Measurements from ENCODE around the gene MCM6.
"Not testable (repeated sequence)": the region's sequence is repeated elsewhere in the genome, so short reads cannot be mapped to it uniquely, and the experiment has no call there.

Gene MCM6

DNA sequence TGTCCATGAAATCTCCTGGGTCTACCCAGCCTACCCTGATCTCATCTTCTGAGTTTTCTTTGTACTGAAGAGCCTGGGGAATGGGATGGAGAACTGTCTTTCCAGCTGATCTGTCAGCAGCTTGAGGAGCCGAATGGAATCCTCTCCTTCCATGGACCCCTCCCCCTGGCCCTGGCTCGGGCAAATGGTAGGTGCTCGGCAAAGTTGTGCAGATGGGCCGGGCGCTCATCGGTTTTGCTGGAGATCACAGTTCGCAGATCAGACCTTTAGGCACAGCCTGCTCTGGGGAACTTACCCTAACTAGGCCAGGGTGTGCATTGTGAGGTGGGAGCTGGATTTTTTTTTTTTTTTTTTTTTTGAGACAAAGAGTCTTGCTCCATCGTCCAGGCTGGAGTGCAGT, 79.6 kb downstream of the MCM6 start:
- DNase-seq (ENCODE audit: low read depth): no peak
- H3K4me3 ChIP-seq (ENCODE audit: low read depth, low read length): no peak overlapping the region

- H3K4me3 ChIP-seq (ENCODE audit: low read depth, low read length); DNase-seq (ENCODE audit: low read depth): not testable (repeated sequence)
Measured at GRCh38 chr2:135795641-135796040, 80.6 kb downstream of the MCM6 start.

DNA sequence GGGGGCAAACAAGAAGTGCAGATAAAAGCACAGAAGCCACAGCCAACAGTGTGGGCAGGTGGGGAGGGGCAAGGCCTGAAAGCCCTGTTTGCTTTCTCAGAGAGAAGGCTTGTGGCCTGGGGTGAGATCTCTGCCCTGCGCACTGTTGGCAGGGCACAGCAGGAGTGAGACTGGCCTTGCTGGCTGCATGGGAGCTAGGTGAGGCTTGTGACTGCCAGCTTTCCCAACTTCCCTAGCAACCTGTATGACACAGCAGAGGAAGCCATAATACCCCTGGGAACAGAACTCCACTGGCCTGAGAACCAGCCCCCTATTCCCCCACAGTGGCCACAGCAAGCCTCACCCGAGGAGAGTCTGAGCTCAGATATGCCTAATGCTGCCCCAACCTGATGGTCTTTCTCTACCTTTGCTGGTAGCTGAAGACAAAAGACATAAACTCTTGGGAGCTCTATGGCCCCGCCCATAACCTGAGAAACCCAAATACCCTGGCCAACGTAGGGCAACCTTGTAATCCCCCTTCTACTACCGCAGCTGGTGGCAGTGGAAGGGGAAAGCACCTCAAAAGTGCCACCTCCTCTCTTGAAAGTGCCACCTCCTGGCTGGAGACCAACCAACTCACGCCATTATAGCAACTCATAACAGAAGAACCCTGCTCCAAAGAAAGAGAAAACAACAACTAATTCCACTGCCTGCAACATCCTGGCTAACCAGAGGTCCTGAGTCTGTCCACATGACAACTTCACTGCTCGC, 83.7 kb downstream of the MCM6 start:
- DNase-seq (ENCODE audit: low read depth): no peak
- no peak overlapping the region for H3K4me3 ChIP-seq (ENCODE audit: low read depth, low read length)

DNA sequence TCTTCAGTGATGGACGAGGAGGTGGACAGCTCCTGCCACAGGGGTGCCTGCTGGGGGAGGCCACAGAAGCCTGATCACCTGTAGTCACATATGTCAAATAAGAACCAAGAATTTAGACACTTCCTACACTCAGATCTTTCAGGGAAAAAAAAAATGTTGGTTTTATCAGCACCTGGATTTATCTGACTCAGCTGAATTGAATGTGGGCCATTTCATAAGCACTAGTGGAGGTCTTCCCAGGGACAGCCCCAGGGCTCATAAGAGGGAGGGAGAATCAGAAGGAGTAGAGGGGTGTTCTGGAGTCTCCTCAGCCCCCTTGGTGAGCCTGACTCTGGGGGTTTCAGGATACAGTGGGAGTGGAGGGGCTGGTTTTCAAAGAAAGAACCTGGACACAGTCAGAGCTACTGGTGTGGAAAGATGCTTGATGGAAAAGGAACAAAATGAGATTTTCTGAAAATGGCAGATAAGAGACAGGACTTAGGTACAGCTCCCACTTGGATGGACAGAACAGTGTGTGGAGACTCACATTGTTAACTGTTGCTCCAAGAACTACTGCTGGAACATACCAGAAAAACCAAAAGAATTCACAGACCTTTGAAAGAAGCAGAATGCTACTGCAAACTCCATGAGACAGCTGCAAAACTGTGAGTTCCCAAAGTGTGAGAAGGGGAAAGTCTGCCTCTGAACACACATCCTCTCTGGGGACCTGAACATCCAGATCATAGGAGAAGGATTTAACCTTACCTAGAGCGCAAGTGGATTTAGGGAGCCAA, 84.6 kb downstream of the MCM6 start:
- H3K4me3 ChIP-seq (ENCODE audit: low read depth, low read length): no peak overlapping the region
- peak; percentile 17 for DNase-seq (ENCODE audit: low read depth)

GRCh38 chr2:135790423-135790822, 85.8 kb downstream of the MCM6 start:
- DNase-seq (ENCODE audit: low read depth): no peak

More at GRCh38 chr2:135790423-135790822, 85.8 kb downstream of the MCM6 start:
- no peak overlapping the region for H3K4me3 ChIP-seq (ENCODE audit: low read depth, low read length)

Data from skeletal muscle cell (primary cell).